GM10248 (cell line): ENCODE data around the gene IGSF8.

Experiments
- CTCF ChIA-PET: fragments of 300-600 bp; sonication (Branson Sonifier 250); formaldehyde crosslinking; extraction: SDS; loops from one replicate; lab custom pipeline; 2021; ENCODE audit warnings: antibody characterized with exemption; lab: Yijun Ruan, JAX
- POLR2A ChIA-PET: fragments of 350-650 bp; sonication (Branson Sonifier 250); formaldehyde crosslinking; extraction: SDS; loops from one replicate; lab custom pipeline; 2020; ENCODE audit warnings: antibody characterized with exemption; lab: Yijun Ruan, JAX
- DNase-seq: peaks from one replicate; pipeline ENCODE4 v3.0.0; 2012; ENCODE audit errors: extremely low spot score
- TF ChIP-seq, protein P1 (sequence below): IDR thresholded peaks from 2 replicates; pipeline ENCODE4 v1.5.1; 2012; ENCODE audit warnings: mild to moderate bottlenecking, low read depth; ENCODE audit errors: extremely low read depth, missing control alignments, control extremely low read depth

IGSF8 gene

DNA sequence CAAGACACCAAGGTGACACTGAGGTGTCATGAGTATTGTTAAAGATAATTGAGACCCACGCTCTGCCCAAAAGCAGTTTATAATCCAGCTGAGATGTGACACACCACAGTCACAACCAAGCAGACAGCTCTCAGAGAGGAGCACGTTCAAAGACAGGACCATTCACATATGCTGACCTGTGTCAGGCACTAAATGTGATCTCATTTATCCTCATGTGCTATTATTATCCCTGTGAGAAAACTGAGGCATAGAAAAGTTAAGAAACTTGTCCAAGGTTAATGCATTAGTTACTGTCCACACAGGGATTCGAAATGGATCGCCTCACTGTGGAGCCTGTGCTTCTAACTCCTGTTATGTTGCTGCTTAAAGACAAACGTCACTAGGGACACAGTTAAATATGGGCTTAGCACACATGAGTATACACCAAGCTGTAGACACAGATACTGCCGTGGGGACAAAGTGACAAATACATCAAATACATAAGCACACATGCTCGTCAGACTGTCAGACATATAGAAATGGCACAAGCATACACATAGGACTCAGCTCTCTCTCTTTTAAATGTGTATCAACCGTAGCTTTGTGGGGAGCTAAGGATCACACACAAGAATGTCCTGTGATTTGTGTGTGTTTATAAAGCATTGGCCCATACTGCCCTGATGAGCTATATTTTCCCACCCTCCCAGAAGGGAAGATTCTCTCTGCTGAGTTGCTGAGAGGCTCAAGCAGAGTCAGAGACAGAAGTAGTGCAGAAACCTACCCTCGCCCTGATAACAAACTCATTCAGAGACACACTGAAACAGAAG, 3.5 kb upstream of the IGSF8 start:
- ChIA-PET CTCF (interaction anchor here (0.7 to 7.1 kb wide), 40 partner anchors 7 to 573 kb away, joined by 3 to 125 read pairs (median 4); partner anchors contain the start of genes CASQ1, DCAF8, KCNJ9 and NHLH1), POLR2A (no interaction called here)
- no peak for DNase-seq
- TF ChIP-seq, protein P1, sequence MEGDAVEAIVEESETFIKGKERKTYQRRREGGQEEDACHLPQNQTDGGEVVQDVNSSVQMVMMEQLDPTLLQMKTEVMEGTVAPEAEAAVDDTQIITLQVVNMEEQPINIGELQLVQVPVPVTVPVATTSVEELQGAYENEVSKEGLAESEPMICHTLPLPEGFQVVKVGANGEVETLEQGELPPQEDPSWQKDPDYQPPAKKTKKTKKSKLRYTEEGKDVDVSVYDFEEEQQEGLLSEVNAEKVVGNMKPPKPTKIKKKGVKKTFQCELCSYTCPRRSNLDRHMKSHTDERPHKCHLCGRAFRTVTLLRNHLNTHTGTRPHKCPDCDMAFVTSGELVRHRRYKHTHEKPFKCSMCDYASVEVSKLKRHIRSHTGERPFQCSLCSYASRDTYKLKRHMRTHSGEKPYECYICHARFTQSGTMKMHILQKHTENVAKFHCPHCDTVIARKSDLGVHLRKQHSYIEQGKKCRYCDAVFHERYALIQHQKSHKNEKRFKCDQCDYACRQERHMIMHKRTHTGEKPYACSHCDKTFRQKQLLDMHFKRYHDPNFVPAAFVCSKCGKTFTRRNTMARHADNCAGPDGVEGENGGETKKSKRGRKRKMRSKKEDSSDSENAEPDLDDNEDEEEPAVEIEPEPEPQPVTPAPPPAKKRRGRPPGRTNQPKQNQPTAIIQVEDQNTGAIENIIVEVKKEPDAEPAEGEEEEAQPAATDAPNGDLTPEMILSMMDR, result no peak

DNA sequence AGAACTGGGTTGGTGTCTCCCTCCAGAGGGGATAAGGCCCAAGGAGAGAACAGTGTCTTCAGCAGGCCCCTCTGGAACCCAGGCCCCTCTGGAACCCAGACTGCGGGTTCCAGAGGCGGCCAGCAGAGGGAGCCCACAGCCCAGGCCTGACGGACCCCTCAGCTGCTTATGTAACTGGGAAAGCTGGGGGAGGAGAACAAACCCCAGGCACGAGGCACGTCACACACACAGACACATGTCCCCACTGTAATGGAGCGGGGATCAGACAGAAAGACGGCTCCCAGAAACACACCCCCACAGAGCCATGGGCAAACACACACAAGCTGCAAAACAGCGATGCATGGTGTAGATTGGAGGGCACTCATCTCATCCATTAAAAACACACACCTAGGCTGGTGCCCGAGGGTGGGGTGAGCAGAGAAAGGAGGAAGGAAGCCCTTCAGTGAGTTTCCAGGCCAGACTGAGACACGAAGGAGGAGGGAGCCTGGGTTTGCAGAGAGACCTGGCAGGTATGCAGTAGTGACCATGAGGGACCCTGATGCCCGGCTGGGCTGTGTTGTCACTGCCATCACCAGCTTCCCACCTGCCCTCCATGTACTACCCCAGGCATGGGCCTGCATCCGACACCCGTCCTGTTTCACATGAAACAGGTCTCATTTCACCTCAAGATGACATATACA, 2.8 kb upstream of the IGSF8 start:
- TF ChIP-seq, protein P1, result peak; percentile 95
- ChIA-PET POLR2A (no interaction called here), CTCF (interaction anchor here (0.7 to 7.1 kb wide), 50 partner anchors 8 to 574 kb away, joined by 3 to 125 read pairs (median 4); partner anchors contain the start of genes ATP1A2, CASQ1, DCAF8 and KCNJ9)
- DNase-seq, result peak; percentile 86

DNA sequence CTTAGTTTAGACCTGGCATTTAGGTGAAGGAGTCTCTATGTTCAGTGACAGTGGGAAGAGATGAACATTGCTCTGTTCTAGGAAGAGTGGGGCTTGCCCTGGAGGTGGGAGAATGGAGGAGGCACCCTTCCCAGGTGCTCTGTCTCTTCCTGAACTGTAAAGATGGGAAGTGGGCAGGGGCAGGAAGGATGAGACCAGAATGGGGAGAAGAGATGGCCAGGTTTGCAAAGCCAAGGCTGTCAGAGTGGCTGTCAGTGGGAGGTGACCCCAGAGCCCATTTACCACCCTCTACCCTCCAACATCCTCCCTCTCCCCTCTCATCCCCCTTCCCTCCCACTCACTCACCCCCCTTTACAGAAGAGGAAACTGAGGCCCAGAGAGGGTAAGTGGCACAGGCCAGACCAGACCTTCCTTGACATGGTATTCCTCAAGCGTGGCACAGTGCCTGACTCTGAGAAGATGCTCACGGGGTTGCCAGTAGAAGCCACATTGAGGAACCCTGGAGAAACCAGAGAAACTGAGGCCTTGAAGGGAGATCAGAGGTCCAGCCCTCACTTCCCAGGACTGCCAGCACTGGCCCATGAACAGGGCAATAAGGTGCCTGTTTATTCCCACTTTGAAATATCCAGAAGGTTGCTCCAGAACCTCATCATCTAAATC, 1.4 kb upstream of the IGSF8 start:
- ChIA-PET CTCF (interaction anchor here (0.9 to 30.0 kb wide), 21 partner anchors 9 to 278 kb away, joined by 3 to 983 read pairs (median 7); partner anchors contain the start of genes KCNJ10 and KCNJ9), POLR2A (no interaction called here)
- no peak for DNase-seq
- TF ChIP-seq, protein P1, result no peak

DNA sequence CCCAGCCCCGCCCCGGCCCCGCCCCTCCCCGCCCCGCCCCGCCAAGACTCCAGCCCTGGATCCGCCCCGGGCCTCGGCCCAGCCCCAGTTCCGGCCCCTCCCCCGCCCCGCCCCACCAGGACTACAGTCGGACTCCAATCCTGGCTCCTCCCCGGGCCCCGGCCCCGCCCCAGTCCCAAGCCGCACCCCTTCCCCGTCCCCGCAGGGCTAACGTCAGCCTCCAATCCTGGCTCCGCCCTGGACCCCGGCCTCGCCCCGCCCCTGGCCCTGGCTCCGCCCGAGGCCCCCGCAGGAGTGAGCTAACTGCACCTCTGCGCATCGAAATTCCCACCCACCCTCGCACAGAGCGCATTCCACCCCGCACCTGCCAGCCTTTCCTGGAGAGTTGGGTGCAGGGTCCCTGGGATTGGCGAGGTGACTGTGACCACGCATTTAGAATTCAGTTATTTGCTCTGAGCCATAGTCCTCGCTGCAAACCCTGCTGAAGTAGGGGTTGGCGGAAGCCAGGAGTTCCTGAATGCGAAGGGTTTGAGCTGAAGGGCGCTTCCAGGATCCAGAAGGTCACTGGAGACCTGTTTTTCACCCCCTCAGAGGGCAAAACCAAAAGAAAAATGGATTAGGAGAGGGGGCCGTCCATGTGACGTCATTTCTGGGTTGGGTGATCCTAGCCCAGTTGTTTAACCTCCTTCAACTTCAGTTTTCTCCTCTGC, 588 bp upstream of the IGSF8 start:
- POLR2A ChIA-PET, result no interaction called here
- CTCF ChIA-PET, result interaction anchor here (0.8 to 30.0 kb wide), 10 partner anchors 10 to 279 kb away, joined by 3 to 983 read pairs (median 8); partner anchors contain the start of genes KCNJ10 and KCNJ9
- peak; percentile 100 for DNase-seq

DNA sequence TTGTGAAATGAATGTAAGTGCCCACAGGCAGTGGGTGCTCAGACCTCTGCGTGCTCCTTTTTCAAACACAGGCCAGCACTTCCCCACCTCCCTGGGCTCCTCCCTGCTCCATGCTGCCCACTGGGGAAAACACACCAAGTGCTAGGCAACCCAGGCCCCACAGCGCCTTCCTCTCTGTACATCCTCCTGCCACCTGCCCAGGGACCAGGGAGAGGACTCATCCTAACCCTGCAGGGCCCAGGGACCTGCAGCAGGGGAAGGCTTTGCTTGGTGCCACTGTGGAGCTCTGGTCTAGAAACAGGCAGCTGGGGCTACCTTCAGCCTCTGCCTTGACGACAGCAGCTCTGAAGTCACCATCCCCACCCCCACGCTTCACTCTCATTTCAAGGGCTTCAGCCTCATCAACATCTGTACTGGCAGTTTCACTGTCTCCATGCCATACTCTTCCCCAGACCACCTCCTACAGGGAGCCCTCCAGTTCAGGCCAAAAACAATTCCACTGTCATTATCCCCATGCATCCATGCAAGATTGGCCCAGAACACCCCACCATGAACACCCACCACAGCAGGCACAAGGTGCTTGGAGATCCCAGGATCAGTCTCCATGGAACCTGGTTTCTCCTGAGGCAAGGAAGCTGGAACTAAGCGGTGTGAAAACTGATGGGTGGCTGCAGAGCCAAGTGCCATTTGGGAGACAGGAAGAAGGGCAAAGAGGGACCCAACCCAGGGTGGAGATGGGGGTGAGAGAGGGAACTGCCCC, 1.1 kb downstream of the IGSF8 start:
- DNase-seq, result no peak
- TF ChIP-seq, protein P1, result no peak
- ChIA-PET CTCF (interaction anchor here (0.7 to 30.0 kb wide), 10 partner anchors 9 to 744 kb away, joined by 3 to 983 read pairs (median 9); partner anchors contain the start of genes KCNJ10 and KCNJ9), POLR2A (interaction anchor here (0.6 kb wide), 1 partner anchor 263 kb away, joined by 9 read pairs; no protein-coding TSS in a partner anchor)

More for the DNA sequence above, 588 bp upstream of the IGSF8 start:
- TF ChIP-seq, protein P1, result no peak
